ENCODE data around the gene NLGN1.

GRCh38 chr3:173945170-173945569 is 547.6 kb downstream of the NLGN1 start:
- TF ChIP-seq CTCF (IDR thresholded peaks at IDR 0.05) (no peak), POLR2AphosphoS5 (IDR thresholded peaks at IDR 0.05; ENCODE audit: low read depth, low read length) (no peak), REST (IDR thresholded peaks at IDR 0.05; ENCODE audit: insufficient read depth in 1 of 2, low read depth in 2 of 2, low read length in 1 of 2) (no peak)

All from Panc1 (cell line).